ENCODE results near the gene VWA1. TPM values are rescaled to one million over a fixed set of nuclear protein-coding genes. Genes with fewer than 3 reads are reported as not detected.

Gene VWA1
- total and polyA plus RNA-seq, 10 of the 15 experiments (the other 5 are each of a cell fraction or from before 2014, with no cell fraction given), result 0.02 to 1.7 (median 0.32) TPM; not detected in 2

DNA sequence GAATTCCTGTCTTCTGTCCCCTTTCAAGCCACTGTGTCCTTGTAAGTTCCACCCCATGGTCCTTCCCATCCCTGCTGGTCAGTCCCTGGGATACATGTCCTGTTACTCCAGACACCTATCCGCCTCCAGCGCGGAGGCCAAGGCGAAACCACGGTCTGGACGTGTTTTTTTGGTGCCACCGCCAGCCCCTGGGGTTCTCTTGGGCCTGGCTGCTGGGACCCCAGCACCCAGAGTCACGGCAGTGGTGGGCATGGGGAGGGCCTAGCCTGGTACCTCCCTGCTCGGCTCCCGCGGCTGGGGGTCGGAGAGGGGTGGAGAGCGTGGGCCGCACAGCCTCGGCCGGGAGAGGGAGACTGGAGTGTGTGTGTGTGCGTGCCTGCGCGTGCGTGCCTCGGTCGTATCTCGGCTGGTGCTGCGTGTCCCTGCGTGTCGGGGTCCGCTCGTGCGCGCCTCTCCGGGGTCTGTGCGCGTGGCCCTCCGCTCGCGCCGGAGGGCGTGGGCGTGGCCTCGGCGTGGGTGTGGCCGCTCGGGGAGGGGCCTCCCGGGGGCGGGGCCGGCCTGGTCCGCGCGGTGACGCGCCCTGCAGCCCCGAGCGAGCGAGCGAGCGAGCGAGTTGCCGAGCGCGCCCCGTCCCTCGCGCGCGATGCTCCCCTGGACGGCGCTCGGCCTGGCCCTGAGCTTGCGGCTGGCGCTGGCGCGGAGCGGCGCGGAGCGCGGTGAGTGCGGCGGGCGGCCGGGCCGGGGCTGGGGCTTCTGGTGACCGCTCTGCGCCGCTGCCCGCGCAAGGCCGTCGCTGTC lies at the start of gene VWA1 (continued):
- TF ChIP-seq, protein P1, sequence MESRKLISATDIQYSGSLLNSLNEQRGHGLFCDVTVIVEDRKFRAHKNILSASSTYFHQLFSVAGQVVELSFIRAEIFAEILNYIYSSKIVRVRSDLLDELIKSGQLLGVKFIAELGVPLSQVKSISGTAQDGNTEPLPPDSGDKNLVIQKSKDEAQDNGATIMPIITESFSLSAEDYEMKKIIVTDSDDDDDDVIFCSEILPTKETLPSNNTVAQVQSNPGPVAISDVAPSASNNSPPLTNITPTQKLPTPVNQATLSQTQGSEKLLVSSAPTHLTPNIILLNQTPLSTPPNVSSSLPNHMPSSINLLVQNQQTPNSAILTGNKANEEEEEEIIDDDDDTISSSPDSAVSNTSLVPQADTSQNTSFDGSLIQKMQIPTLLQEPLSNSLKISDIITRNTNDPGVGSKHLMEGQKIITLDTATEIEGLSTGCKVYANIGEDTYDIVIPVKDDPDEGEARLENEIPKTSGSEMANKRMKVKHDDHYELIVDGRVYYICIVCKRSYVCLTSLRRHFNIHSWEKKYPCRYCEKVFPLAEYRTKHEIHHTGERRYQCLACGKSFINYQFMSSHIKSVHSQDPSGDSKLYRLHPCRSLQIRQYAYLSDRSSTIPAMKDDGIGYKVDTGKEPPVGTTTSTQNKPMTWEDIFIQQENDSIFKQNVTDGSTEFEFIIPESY (IDR thresholded peaks at IDR 0.05), result 0 out of 2 replicates have a peak, but pooled peaks have one; percentile 21
- TF ChIP-seq ZNF217 (IDR thresholded peaks at IDR 0.05) (no peak), MYC (IDR thresholded peaks at IDR 0.05; ENCODE audit: insufficient read depth, insufficient read length, insufficient replicate concordance, low read length, severe bottlenecking) (no peak), ZNF274 (IDR thresholded peaks at IDR 0.05; ENCODE audit: insufficient read depth, insufficient read length) (no peak), ASH2L (IDR thresholded peaks at IDR 0.05; ENCODE audit: borderline replicate concordance, low read depth) (no peak), RAD21 (IDR thresholded peaks at IDR 0.05; ENCODE audit: insufficient read depth, low read depth, low read length) (no peak)
- TF ChIP-seq, protein P2, sequence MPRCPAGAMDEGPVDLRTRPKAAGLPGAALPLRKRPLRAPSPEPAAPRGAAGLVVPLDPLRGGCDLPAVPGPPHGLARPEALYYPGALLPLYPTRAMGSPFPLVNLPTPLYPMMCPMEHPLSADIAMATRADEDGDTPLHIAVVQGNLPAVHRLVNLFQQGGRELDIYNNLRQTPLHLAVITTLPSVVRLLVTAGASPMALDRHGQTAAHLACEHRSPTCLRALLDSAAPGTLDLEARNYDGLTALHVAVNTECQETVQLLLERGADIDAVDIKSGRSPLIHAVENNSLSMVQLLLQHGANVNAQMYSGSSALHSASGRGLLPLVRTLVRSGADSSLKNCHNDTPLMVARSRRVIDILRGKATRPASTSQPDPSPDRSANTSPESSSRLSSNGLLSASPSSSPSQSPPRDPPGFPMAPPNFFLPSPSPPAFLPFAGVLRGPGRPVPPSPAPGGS (IDR thresholded peaks at IDR 0.05; ENCODE audit: borderline replicate concordance, insufficient read depth, low read depth, low read length, poor library complexity, severe bottlenecking), result no peak
- TF ChIP-seq, protein P3, sequence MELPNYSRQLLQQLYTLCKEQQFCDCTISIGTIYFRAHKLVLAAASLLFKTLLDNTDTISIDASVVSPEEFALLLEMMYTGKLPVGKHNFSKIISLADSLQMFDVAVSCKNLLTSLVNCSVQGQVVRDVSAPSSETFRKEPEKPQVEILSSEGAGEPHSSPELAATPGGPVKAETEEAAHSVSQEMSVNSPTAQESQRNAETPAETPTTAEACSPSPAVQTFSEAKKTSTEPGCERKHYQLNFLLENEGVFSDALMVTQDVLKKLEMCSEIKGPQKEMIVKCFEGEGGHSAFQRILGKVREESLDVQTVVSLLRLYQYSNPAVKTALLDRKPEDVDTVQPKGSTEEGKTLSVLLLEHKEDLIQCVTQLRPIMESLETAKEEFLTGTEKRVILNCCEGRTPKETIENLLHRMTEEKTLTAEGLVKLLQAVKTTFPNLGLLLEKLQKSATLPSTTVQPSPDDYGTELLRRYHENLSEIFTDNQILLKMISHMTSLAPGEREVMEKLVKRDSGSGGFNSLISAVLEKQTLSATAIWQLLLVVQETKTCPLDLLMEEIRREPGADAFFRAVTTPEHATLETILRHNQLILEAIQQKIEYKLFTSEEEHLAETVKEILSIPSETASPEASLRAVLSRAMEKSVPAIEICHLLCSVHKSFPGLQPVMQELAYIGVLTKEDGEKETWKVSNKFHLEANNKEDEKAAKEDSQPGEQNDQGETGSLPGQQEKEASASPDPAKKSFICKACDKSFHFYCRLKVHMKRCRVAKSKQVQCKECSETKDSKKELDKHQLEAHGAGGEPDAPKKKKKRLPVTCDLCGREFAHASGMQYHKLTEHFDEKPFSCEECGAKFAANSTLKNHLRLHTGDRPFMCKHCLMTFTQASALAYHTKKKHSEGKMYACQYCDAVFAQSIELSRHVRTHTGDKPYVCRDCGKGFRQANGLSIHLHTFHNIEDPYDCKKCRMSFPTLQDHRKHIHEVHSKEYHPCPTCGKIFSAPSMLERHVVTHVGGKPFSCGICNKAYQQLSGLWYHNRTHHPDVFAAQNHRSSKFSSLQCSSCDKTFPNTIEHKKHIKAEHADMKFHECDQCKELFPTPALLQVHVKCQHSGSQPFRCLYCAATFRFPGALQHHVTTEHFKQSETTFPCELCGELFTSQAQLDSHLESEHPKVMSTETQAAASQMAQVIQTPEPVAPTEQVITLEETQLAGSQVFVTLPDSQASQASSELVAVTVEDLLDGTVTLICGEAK (IDR thresholded peaks at IDR 0.05; ENCODE audit: borderline replicate concordance), result no peak
- TF ChIP-seq, protein P4, sequence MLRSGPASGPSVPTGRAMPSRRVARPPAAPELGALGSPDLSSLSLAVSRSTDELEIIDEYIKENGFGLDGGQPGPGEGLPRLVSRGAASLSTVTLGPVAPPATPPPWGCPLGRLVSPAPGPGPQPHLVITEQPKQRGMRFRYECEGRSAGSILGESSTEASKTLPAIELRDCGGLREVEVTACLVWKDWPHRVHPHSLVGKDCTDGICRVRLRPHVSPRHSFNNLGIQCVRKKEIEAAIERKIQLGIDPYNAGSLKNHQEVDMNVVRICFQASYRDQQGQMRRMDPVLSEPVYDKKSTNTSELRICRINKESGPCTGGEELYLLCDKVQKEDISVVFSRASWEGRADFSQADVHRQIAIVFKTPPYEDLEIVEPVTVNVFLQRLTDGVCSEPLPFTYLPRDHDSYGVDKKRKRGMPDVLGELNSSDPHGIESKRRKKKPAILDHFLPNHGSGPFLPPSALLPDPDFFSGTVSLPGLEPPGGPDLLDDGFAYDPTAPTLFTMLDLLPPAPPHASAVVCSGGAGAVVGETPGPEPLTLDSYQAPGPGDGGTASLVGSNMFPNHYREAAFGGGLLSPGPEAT (IDR thresholded peaks at IDR 0.05; ENCODE audit: low read depth), result no peak
- TF ChIP-seq, protein P5, sequence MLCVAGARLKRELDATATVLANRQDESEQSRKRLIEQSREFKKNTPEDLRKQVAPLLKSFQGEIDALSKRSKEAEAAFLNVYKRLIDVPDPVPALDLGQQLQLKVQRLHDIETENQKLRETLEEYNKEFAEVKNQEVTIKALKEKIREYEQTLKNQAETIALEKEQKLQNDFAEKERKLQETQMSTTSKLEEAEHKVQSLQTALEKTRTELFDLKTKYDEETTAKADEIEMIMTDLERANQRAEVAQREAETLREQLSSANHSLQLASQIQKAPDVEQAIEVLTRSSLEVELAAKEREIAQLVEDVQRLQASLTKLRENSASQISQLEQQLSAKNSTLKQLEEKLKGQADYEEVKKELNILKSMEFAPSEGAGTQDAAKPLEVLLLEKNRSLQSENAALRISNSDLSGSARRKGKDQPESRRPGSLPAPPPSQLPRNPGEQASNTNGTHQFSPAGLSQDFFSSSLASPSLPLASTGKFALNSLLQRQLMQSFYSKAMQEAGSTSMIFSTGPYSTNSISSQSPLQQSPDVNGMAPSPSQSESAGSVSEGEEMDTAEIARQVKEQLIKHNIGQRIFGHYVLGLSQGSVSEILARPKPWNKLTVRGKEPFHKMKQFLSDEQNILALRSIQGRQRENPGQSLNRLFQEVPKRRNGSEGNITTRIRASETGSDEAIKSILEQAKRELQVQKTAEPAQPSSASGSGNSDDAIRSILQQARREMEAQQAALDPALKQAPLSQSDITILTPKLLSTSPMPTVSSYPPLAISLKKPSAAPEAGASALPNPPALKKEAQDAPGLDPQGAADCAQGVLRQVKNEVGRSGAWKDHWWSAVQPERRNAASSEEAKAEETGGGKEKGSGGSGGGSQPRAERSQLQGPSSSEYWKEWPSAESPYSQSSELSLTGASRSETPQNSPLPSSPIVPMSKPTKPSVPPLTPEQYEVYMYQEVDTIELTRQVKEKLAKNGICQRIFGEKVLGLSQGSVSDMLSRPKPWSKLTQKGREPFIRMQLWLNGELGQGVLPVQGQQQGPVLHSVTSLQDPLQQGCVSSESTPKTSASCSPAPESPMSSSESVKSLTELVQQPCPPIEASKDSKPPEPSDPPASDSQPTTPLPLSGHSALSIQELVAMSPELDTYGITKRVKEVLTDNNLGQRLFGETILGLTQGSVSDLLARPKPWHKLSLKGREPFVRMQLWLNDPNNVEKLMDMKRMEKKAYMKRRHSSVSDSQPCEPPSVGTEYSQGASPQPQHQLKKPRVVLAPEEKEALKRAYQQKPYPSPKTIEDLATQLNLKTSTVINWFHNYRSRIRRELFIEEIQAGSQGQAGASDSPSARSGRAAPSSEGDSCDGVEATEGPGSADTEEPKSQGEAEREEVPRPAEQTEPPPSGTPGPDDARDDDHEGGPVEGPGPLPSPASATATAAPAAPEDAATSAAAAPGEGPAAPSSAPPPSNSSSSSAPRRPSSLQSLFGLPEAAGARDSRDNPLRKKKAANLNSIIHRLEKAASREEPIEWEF (IDR thresholded peaks at IDR 0.05; ENCODE audit: insufficient replicate concordance, low read depth, low read length), result no peak
